MM.1S (cell line): ENCODE measurements around the gene SSBP2.

ENCODE experiments used
- DNase-seq: peaks from one replicate; pipeline ENCODE4 v3.0.0-alpha.2; 2015
- H2AFZ ChIP-seq: fragments of 300-600 bp; sonication (generic); 2 replicates; pipeline ENCODE4 v1.6.0; 2016; ENCODE audit warnings: antibody characterized with exemption, low read length
- H3F3A ChIP-seq: fragments of 300-600 bp; sonication (generic); 2 replicates; pipeline ENCODE4 v1.6.1; 2016; ENCODE audit warnings: mild to moderate bottlenecking, antibody characterized with exemption, low read length, moderate library complexity, mixed read lengths; ENCODE audit not compliant: insufficient read depth
- H3K27ac ChIP-seq: fragments of 300-600 bp; sonication (generic); 2 replicates; pipeline ENCODE4 v1.5.1; 2016; ENCODE audit warnings: mild to moderate bottlenecking, low read length
- H3K27me3 ChIP-seq: fragments of 300-600 bp; sonication (generic); replicated peaks from 2 replicates; pipeline ENCODE4 v1.6.0; 2016; ENCODE audit warnings: low read length; ENCODE audit not compliant: insufficient read depth
- H3K36me3 ChIP-seq: fragments of 300-600 bp; sonication (generic); replicated peaks from 2 replicates; pipeline ENCODE4 v1.6.1; 2016; ENCODE audit warnings: mild to moderate bottlenecking, low read length, mixed read lengths; ENCODE audit not compliant: insufficient read depth
- H3K4me1 ChIP-seq: fragments of 300-600 bp; sonication (generic); 2 replicates; pipeline ENCODE4 v1.6.1; 2016; ENCODE audit warnings: low read length, mixed read lengths
- H3K4me2 ChIP-seq: fragments of 300-600 bp; sonication (generic); 2 replicates; pipeline ENCODE4 v1.6.0; 2016; ENCODE audit warnings: low read depth, low read length
- H3K4me3 ChIP-seq: fragments of 300-600 bp; sonication (generic); 2 replicates; pipeline ENCODE4 v1.5.1; 2016; ENCODE audit warnings: low read length, mixed read lengths
- H3K79me2 ChIP-seq: fragments of 300-600 bp; sonication (generic); 2 replicates; pipeline ENCODE4 v1.6.1; 2016; ENCODE audit warnings: mixed run types, low read length, mixed read lengths
- H3K9ac ChIP-seq: fragments of 300-600 bp; sonication (generic); 2 replicates; pipeline ENCODE4 v1.6.1; 2016; ENCODE audit warnings: low read length, mixed read lengths
- H3K9me2 ChIP-seq: fragments of 300-600 bp; sonication (generic); replicated peaks from 2 replicates; pipeline ENCODE4 v1.6.1; 2016; ENCODE audit warnings: mild to moderate bottlenecking, low read length, mixed read lengths; ENCODE audit not compliant: insufficient read depth
- H3K9me3 ChIP-seq: fragments of 300-600 bp; sonication (generic); replicated peaks from 2 replicates; pipeline ENCODE4 v1.6.1; 2016; ENCODE audit warnings: mild to moderate bottlenecking, low read length, mixed read lengths; ENCODE audit not compliant: insufficient read depth
- H4K20me1 ChIP-seq: fragments of 300-600 bp; sonication (generic); 2 replicates; pipeline ENCODE4 v1.6.1; 2016; ENCODE audit warnings: mild to moderate bottlenecking, low read length, moderate library complexity, mixed read lengths; ENCODE audit not compliant: insufficient read depth
- EZH2 ChIP-seq: fragments of 300-600 bp; sonication (generic); optimal IDR thresholded peaks from 2 replicates; pipeline ENCODE3; 2017; ENCODE audit warnings: low read depth, mild to moderate bottlenecking, antibody characterized with exemption, low read length, mixed read lengths
- EZH2phosphoT487 ChIP-seq: fragments of 300-600 bp; sonication (generic); IDR thresholded peaks from 2 replicates; pipeline ENCODE4 v1.6.1; 2018; ENCODE audit warnings: antibody characterized with exemption, low read length
- TF ChIP-seq, protein P1 (sequence below): fragments of 300-600 bp; sonication (generic); IDR thresholded peaks from 2 replicates; pipeline ENCODE4 v1.5.1; 2016; ENCODE audit warnings: antibody characterized with exemption, low read length, mixed read lengths

The SSBP2 gene

DNA sequence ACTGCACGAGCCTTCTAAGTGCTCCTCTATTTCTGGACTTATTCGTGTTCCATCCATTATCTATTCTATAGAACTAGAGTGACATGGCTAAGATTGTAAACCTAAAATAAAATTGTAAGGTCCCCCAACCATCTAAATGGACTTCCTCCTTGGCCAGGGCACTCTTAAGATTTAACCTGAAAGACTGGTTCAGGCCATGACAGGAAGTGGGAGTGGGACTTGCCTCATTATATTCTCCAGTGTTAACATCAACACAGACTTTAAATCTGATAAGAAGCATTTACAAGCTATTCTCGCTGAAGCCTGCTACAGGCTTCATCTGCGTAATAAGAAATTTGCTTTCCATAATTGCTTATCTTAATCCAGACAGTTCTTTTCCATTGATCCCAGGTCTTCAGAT, 117.0 kb downstream of the SSBP2 start:
- peaks cover 5% of the 10 kb centered on the region; the same call in 1 of the 2 replicates for H3K36me3 ChIP-seq
- no peaks in the 10 kb centered on the region for H3K9me3 ChIP-seq
- H3K4me3 ChIP-seq = no peak overlapping the region
- peaks cover 25% of the 10 kb centered on the region for H3K4me1 ChIP-seq
- H3K9me2 ChIP-seq = no peaks in the 10 kb centered on the region
- no peak overlapping the region for H3K4me2 ChIP-seq
- no peaks in the 10 kb centered on the region for H3K27me3 ChIP-seq
- no peak overlapping the region for H3K9ac ChIP-seq
- no peak overlapping the region for H3K27ac ChIP-seq
- DNase-seq = no peak
- no peaks in the 10 kb centered on the region for H4K20me1 ChIP-seq
- H3K79me2 ChIP-seq = peaks cover 16% of the 10 kb centered on the region
- no peak for TF ChIP-seq EZH2
- TF ChIP-seq EZH2phosphoT487 = no peak
- TF ChIP-seq, protein P1, sequence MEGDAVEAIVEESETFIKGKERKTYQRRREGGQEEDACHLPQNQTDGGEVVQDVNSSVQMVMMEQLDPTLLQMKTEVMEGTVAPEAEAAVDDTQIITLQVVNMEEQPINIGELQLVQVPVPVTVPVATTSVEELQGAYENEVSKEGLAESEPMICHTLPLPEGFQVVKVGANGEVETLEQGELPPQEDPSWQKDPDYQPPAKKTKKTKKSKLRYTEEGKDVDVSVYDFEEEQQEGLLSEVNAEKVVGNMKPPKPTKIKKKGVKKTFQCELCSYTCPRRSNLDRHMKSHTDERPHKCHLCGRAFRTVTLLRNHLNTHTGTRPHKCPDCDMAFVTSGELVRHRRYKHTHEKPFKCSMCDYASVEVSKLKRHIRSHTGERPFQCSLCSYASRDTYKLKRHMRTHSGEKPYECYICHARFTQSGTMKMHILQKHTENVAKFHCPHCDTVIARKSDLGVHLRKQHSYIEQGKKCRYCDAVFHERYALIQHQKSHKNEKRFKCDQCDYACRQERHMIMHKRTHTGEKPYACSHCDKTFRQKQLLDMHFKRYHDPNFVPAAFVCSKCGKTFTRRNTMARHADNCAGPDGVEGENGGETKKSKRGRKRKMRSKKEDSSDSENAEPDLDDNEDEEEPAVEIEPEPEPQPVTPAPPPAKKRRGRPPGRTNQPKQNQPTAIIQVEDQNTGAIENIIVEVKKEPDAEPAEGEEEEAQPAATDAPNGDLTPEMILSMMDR = no peak
- H2AFZ ChIP-seq = no peak overlapping the region
- H3F3A ChIP-seq = peaks cover 14% of the 10 kb centered on the region; the same call in 1 of the 2 replicates

DNA sequence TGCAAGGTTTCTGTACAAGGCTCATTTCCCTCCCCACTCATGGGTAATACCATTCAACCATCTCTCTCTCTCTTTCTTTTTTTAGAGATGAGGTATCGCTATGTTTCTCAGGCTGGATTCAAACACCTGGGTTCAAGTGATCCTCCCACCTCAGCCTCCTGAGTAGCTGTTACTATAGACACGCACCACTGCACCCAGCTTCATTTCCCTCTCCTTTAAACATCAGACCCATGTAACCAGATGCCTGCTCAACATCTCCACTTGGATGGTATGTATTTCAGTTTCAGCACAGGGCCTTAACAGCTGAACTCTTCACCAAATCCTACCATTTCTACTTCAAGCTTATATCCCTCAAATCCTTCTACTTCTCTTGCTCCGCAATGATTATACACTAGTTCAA, 117.4 kb downstream of the SSBP2 start:
- Histone ChIP-seq H2AFZ (no peak overlapping the region), H4K20me1 (no peaks in the 10 kb centered on the region), H3K9me3 (no peaks in the 10 kb centered on the region), H3K36me3 (peaks cover 5% of the 10 kb centered on the region; the same call in 1 of the 2 replicates), H3K4me3 (no peak overlapping the region), H3K27me3 (no peaks in the 10 kb centered on the region), H3K4me2 (no peak overlapping the region), H3K9ac (no peak overlapping the region), H3K27ac (no peak overlapping the region), H3K79me2 (peaks cover 12% of the 10 kb centered on the region), H3K9me2 (no peaks in the 10 kb centered on the region), H3K4me1 (peaks cover 25% of the 10 kb centered on the region), H3F3A (peaks cover 14% of the 10 kb centered on the region; the same call in 1 of the 2 replicates)
- TF ChIP-seq EZH2 (no peak), EZH2phosphoT487 (no peak)
- TF ChIP-seq, protein P1 = no peak
- no peak for DNase-seq

DNA sequence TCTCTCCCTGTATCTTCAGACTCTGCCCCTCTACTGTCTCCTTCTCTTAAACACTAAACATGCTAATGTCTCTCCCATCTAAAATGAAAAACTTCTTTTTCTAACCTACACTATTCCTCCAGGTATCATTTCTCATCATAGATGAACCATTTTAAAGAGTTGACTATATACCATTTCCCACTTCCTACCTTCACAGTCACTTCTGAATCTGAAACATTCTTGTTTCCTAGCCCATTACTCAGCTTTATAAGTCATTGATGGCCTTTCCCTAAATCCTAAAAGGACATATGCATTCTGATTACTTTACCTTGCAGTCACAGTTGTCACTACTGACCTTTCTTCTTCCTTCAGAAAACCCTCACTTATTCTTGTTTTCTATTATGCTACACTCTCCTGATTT, 118.2 kb downstream of the SSBP2 start:
- H4K20me1 ChIP-seq = no peaks in the 10 kb centered on the region
- TF ChIP-seq, protein P1 = no peak
- TF ChIP-seq EZH2 (no peak), EZH2phosphoT487 (no peak)
- peaks cover 14% of the 10 kb centered on the region; the same call in 1 of the 2 replicates for H3F3A ChIP-seq
- H3K9ac ChIP-seq = no peak overlapping the region
- peaks cover 5% of the 10 kb centered on the region; the same call in 1 of the 2 replicates for H3K36me3 ChIP-seq
- no peak overlapping the region for H3K4me3 ChIP-seq
- no peaks in the 10 kb centered on the region for H3K9me3 ChIP-seq
- peaks cover 12% of the 10 kb centered on the region for H3K79me2 ChIP-seq
- H2AFZ ChIP-seq = no peak overlapping the region
- DNase-seq = no peak
- peaks cover 25% of the 10 kb centered on the region for H3K4me1 ChIP-seq
- no peaks in the 10 kb centered on the region for H3K9me2 ChIP-seq
- no peak overlapping the region for H3K4me2 ChIP-seq
- H3K27me3 ChIP-seq = no peaks in the 10 kb centered on the region
- H3K27ac ChIP-seq = no peak overlapping the region
